IMR-90 (cell line): ENCODE results near the gene SPATA12.

Experiments used
- BHLHE40 ChIP-seq: fragments of 150-350 bp; IDR thresholded peaks from 2 replicates; pipeline ENCODE4 v1.6.1; 2016; ENCODE audit warnings: mild to moderate bottlenecking, low read depth, low read length
- CEBPB ChIP-seq: IDR thresholded peaks from 2 replicates; pipeline ENCODE4 v1.6.1; 2012; ENCODE audit warnings: low read depth, low read length, improper control_type of control experiment
- CHD1 ChIP-seq: IDR thresholded peaks from 2 replicates; pipeline ENCODE4 v1.6.1; 2012; ENCODE audit warnings: low read depth, low read length, improper control_type of control experiment
- CTCF ChIP-seq: conservative IDR thresholded peaks from 2 replicates; pipeline ENCODE4 v1.5.1; 2012; ENCODE audit warnings: mild to moderate bottlenecking, low read depth, low read length, improper control_type of control experiment
- ELK1 ChIP-seq: fragments of 150-350 bp; IDR thresholded peaks from 2 replicates; pipeline ENCODE4 v1.6.1; 2016; ENCODE audit warnings: low read depth, mild to moderate bottlenecking, low read length, moderate library complexity, borderline replicate concordance
- FOS ChIP-seq: fragments of 150-350 bp; IDR thresholded peaks from 2 replicates; pipeline ENCODE4 v1.6.1; 2016; ENCODE audit warnings: low read depth, low read length
- MXI1 ChIP-seq: IDR thresholded peaks from 2 replicates; pipeline ENCODE4 v1.6.1; 2012; ENCODE audit warnings: low read depth, mild to moderate bottlenecking, low read length, moderate library complexity, borderline replicate concordance
- POLR2A ChIP-seq: IDR thresholded peaks from 2 replicates; pipeline ENCODE4 v1.6.1; 2012; ENCODE audit warnings: mild to moderate bottlenecking, low read depth, low read length
- RAD21 ChIP-seq: IDR thresholded peaks from 2 replicates; pipeline ENCODE4 v1.6.1; 2012; ENCODE audit warnings: low read length, improper control_type of control experiment
- RFX5 ChIP-seq: IDR thresholded peaks from 2 replicates; pipeline ENCODE4 v1.8.0; 2012; ENCODE audit warnings: low read depth, mild to moderate bottlenecking, low read length, moderate library complexity

GRCh38 chr3:57089043-57089442, 28.6 kb downstream of the SPATA12 start:
- TF ChIP-seq RAD21 (no peak), CTCF (no peak), ELK1 (no peak), POLR2A (no peak), BHLHE40 (no peak), MXI1 (no peak), CHD1 (no peak), RFX5 (no peak), CEBPB (no peak), FOS (no peak)
